Liver (tissue), 9 donors: ENCODE results near the gene SEPTIN5. TPM values are rescaled to one million over a fixed set of nuclear protein-coding genes. Genes with fewer than 3 reads are reported as not detected.
"Not testable (repeated sequence)": the region's sequence is repeated elsewhere in the genome, so short reads cannot be mapped to it uniquely, and the experiment has no call there.

Source experiments
- DNase-seq: peaks from one replicate; pipeline ENCODE4 v3.0.0-alpha.2; 2017; ENCODE audit warnings: low spot score
- H3K27ac ChIP-seq, 2 donors: one replicate each; pipeline ENCODE4 v1.7.0; 2013; ENCODE audit warnings: inconsistent platforms in 2 of 2, low read length in 2 of 2, control low read depth in 1 of 2, low read depth in 1 of 2, mild to moderate bottlenecking in 1 of 2
- H3K27me3 ChIP-seq, 4 donors: one replicate each; pipeline versions ENCODE4 v1.6.1 to v1.7.0; 2013; ENCODE audit warnings: low read length in 3 of 4, inconsistent platforms in 1 of 4, mild to moderate bottlenecking in 1 of 4, moderate library complexity in 1 of 4; ENCODE audit not compliant: control insufficient read depth in 4 of 4, insufficient read depth in 4 of 4
- H3K36me3 ChIP-seq, 4 donors: one replicate each; pipeline versions ENCODE4 v1.6.1 to v1.7.0; 2013; ENCODE audit warnings: low read length in 3 of 4, mild to moderate bottlenecking in 3 of 4, low read depth in 1 of 4, moderate library complexity in 1 of 4; ENCODE audit not compliant: control insufficient read depth in 4 of 4, insufficient read depth in 3 of 4
- H3K4me1 ChIP-seq, 4 donors: one replicate each; pipeline versions ENCODE4 v1.6.1 to v1.7.0; 2013; ENCODE audit warnings: low read length in 3 of 4, mild to moderate bottlenecking in 3 of 4, moderate library complexity in 1 of 4; ENCODE audit not compliant: control insufficient read depth in 4 of 4, insufficient read depth in 4 of 4
- H3K4me3 ChIP-seq, 3 donors: one replicate each; pipeline versions ENCODE4 v1.6.1 to v1.7.0; 2013; ENCODE audit warnings: low read length in 3 of 3, control low read depth in 1 of 3, low read depth in 1 of 3, mild to moderate bottlenecking in 1 of 3
- H3K9ac ChIP-seq, 2 donors: one replicate each; pipeline ENCODE4 v1.7.0; 2013; ENCODE audit warnings: low read length in 2 of 2, mild to moderate bottlenecking in 2 of 2, moderate library complexity in 2 of 2, control low read depth in 1 of 2, low read depth in 1 of 2
- H3K9me3 ChIP-seq, 4 donors: one replicate each; pipeline versions ENCODE4 v1.6.1 to v1.7.0; 2013; ENCODE audit warnings: low read length in 3 of 4; ENCODE audit not compliant: control insufficient read depth in 4 of 4
- ATF3 ChIP-seq: IDR thresholded peaks from 2 replicates; pipeline ENCODE4 v1.6.1; 2016; ENCODE audit warnings: antibody characterized with exemption
- EGR1 ChIP-seq, 2 donors: IDR thresholded peaks; 2 replicates each; pipeline ENCODE4 v1.6.1; 2016 to 2018; ENCODE audit warnings: antibody characterized with exemption in 2 of 2, low read depth in 2 of 2
- FOXA1 ChIP-seq: IDR thresholded peaks from 2 replicates; pipeline ENCODE4 v1.6.1; 2016; ENCODE audit warnings: antibody characterized with exemption
- HNF4A ChIP-seq, 2 donors: conservative IDR thresholded peaks; 2 replicates each; pipeline ENCODE4 v1.6.1; 2016; ENCODE audit warnings: antibody characterized with exemption in 2 of 2, mild to moderate bottlenecking in 2 of 2
- JUND ChIP-seq, 2 donors: IDR thresholded peaks; 2 replicates each; pipeline ENCODE4 v1.6.1; 2016; ENCODE audit warnings: antibody characterized with exemption in 2 of 2
- TAF1 ChIP-seq: conservative IDR thresholded peaks from 2 replicates; pipeline ENCODE4 v1.6.1; 2016; ENCODE audit warnings: antibody characterized with exemption, mild to moderate bottlenecking
- ZBTB33 ChIP-seq: IDR thresholded peaks from 2 replicates; pipeline ENCODE4 v1.6.1; 2016; ENCODE audit warnings: antibody characterized with exemption
- WGBS: extraction: QIAGEN DNeasy Blood & Tissue Kit; methylation state at CpG from one replicate; pipeline ENCODE4 v1.1.7; 2013; 5-methylcytosine and 5-hydroxymethylcytosine counted together
- polyA plus RNA-seq, 2 donors: library from polyadenylated mRNA; stranded (reverse) in 1 of 2; unstranded in 1 of 2; fragments of 200-250 nt in 1 of 2; fragments of >200 nt in 1 of 2; fragmentation: Nextera tagmentation in 1 of 2; extraction: Ambion mirVana in 1 of 2; gene quantifications; one replicate each; pipeline versions ENCODE4 v1.2.1 to v1.2.3, GENCODE V29; 2013 to 2015
- total RNA-seq, 2 donors: library from RNA; depleted of rRNA; stranded (reverse); fragments of >200 nt; gene quantifications; one replicate each; pipeline ENCODE4 v1.2.3, GENCODE V29; 2014
- TF ChIP-seq, protein P1 (sequence below): IDR thresholded peaks from 2 replicates; pipeline ENCODE4 v1.6.1; 2016; ENCODE audit warnings: antibody characterized with exemption, mild to moderate bottlenecking
- donor health status: healthy.
- donor health status: healthy.
- donor health status: healthy.
- donor health status: healthy.
- donor health status: healthy.

The SEPTIN5 gene
- total and polyA plus RNA-seq, 4 donors, result 0.26 to 3.5 (median 2.8) TPM

GRCh38 chr22:19693981-19694670 lies 20.2 kb upstream of the SEPTIN5 start:
- Histone ChIP-seq H3K27me3 (peaks cover 0 to 4% (median 0%) of the 10 kb centered on the region in 4 donors), H3K4me1 (no peaks in the 10 kb centered on the region), H3K9me3 (no peaks in the 10 kb centered on the region), H3K36me3 (no peaks in the 10 kb centered on the region), H3K27ac (no peak overlapping the region), H3K9ac (no peak overlapping the region), H3K4me3 (no peak overlapping the region)
- TF ChIP-seq ATF3, result no peak
- no peak for TF ChIP-seq FOXA1
- TF ChIP-seq JUND (IDR thresholded peaks at IDR 0.05), result no peak
- no peak for TF ChIP-seq TAF1
- TF ChIP-seq HNF4A (conservative IDR thresholded peaks at IDR 0.05), result no peak
- no peak for DNase-seq
- WGBS, result 90% methylated on average over 12 of the region's 12 CpGs

GRCh38 chr22:19694696-19695095 lies 19.6 kb upstream of the SEPTIN5 start:
- no peak for DNase-seq
- Histone ChIP-seq H3K9me3 (no peaks in the 10 kb centered on the region), H3K27me3 (peaks cover 0 to 4% (median 0%) of the 10 kb centered on the region in 4 donors), H3K36me3 (no peaks in the 10 kb centered on the region), H3K27ac (no peak overlapping the region), H3K9ac (no peak overlapping the region), H3K4me1 (no peaks in the 10 kb centered on the region), H3K4me3 (no peak overlapping the region)
- WGBS, result 93% methylated on average over 13 of the region's 13 CpGs
- TF ChIP-seq, protein P1, sequence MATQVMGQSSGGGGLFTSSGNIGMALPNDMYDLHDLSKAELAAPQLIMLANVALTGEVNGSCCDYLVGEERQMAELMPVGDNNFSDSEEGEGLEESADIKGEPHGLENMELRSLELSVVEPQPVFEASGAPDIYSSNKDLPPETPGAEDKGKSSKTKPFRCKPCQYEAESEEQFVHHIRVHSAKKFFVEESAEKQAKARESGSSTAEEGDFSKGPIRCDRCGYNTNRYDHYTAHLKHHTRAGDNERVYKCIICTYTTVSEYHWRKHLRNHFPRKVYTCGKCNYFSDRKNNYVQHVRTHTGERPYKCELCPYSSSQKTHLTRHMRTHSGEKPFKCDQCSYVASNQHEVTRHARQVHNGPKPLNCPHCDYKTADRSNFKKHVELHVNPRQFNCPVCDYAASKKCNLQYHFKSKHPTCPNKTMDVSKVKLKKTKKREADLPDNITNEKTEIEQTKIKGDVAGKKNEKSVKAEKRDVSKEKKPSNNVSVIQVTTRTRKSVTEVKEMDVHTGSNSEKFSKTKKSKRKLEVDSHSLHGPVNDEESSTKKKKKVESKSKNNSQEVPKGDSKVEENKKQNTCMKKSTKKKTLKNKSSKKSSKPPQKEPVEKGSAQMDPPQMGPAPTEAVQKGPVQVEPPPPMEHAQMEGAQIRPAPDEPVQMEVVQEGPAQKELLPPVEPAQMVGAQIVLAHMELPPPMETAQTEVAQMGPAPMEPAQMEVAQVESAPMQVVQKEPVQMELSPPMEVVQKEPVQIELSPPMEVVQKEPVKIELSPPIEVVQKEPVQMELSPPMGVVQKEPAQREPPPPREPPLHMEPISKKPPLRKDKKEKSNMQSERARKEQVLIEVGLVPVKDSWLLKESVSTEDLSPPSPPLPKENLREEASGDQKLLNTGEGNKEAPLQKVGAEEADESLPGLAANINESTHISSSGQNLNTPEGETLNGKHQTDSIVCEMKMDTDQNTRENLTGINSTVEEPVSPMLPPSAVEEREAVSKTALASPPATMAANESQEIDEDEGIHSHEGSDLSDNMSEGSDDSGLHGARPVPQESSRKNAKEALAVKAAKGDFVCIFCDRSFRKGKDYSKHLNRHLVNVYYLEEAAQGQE, result no peak

- Histone ChIP-seq H3K9me3 (no peaks in the 10 kb centered on the region), H3K9ac (no peak overlapping the region), H3K27ac (no peak overlapping the region), H3K27me3 (peaks cover 0 to 4% (median 0%) of the 10 kb centered on the region in 4 donors), H3K4me1 (no peaks in the 10 kb centered on the region), H3K36me3 (no peaks in the 10 kb centered on the region), H3K4me3 (no peak overlapping the region)
- DNase-seq, result no peak
- WGBS, result 89% methylated on average over 2 of the region's 2 CpGs
- TF ChIP-seq JUND (IDR thresholded peaks at IDR 0.05) (no peak), ZBTB33 (no peak), EGR1 (IDR thresholded peaks at IDR 0.05; ENCODE audit: low read depth in 2 of 2) (no peak)
These were observed 17.6 kb upstream of the SEPTIN5 start for GRCh38 chr22:19696504-19697276.

DNA sequence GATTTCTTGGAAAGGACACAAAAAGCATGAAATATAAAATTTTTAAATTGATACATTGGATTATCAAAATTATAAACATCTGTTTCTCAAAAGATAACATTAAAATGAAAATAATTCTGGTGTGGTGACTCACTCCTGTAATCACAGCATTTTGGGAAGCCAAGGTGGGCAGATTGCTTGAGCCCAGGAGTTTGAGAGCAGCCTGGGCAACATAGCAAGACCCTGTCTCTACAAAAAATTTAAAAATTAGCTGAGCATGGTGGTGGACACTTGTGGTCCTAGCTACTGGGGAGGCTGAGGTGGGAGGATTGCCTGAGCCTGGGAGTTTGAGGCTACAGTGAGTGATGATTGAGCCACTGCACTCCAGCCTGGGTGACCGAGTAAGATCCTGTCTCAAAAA lies 16.4 kb upstream of the SEPTIN5 start:
- WGBS, result 90% methylated on average over 1 of the region's 1 CpG
- not testable (repeated sequence) for H3K4me1 ChIP-seq, H3K27ac ChIP-seq, H3K27me3 ChIP-seq, H3K9me3 ChIP-seq, H3K4me3 ChIP-seq, H3K36me3 ChIP-seq, H3K9ac ChIP-seq, DNase-seq
